Astrocyte (in vitro differentiated cells and primary cell): ENCODE data around the gene SEC62.

Source experiments
- EZH2 ChIP-seq: IDR thresholded peaks from 2 replicates; pipeline ENCODE4 v1.6.1; 2012; ENCODE audit warnings: mild to moderate bottlenecking, low read length, inconsistent platforms; ENCODE audit not compliant: insufficient read depth
- TF ChIP-seq, protein P1 (sequence below): IDR thresholded peaks from 2 replicates; pipeline ENCODE4 v1.5.1; 2011; ENCODE audit warnings: low read depth, mild to moderate bottlenecking, inconsistent platforms, low read length, moderate library complexity; ENCODE audit not compliant: insufficient read depth

DNA sequence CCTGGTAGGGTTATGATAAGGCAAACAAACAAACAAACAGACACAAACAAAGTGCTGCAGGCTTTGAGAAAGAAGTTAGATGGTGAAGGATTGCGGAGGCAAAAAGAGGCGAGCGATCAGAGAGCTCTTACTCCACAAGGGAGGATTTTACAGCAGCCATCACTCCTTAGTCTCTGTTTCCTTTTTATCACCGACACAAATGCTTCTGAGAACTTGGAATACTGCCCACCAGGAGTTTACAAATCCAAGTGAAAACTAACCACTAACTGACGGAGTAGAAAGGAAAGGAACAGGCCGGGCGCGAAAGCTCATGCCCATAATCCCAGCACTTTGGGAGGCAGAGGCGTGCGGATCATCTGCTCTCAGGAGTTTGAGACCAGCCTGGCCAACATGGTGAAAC lies 35.6 kb downstream of the SEC62 start:
- TF ChIP-seq, protein P1, sequence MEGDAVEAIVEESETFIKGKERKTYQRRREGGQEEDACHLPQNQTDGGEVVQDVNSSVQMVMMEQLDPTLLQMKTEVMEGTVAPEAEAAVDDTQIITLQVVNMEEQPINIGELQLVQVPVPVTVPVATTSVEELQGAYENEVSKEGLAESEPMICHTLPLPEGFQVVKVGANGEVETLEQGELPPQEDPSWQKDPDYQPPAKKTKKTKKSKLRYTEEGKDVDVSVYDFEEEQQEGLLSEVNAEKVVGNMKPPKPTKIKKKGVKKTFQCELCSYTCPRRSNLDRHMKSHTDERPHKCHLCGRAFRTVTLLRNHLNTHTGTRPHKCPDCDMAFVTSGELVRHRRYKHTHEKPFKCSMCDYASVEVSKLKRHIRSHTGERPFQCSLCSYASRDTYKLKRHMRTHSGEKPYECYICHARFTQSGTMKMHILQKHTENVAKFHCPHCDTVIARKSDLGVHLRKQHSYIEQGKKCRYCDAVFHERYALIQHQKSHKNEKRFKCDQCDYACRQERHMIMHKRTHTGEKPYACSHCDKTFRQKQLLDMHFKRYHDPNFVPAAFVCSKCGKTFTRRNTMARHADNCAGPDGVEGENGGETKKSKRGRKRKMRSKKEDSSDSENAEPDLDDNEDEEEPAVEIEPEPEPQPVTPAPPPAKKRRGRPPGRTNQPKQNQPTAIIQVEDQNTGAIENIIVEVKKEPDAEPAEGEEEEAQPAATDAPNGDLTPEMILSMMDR, result no peak
- TF ChIP-seq EZH2, result no peak
